ENCODE data around the gene C16orf96. TPM values are rescaled to one million over a fixed set of nuclear protein-coding genes. Genes with fewer than 3 reads are reported as not detected.
A peak's percentile ranks its signal among the peaks of the same experiment; 100 is the strongest.

Gene C16orf96
- total RNA-seq, 1 donor from 2014 or later = 0.52 TPM

- Histone ChIP-seq H3K4me3 (ENCODE audit: low read length in 3 of 3) (no peak overlapping the region), H3K36me3 (ENCODE audit: control insufficient read depth in 3 of 3, insufficient read depth in 3 of 3, low read length in 3 of 3) (no peaks in the 10 kb centered on the region), H3K9me3 (ENCODE audit: control insufficient read depth in 3 of 3, low read length in 3 of 3) (no peaks in the 10 kb centered on the region), H3K4me1 (ENCODE audit: control insufficient read depth in 3 of 3, insufficient read depth in 3 of 3, low read length in 3 of 3) (no peaks in the 10 kb centered on the region), H3K27ac (ENCODE audit: low read depth, low read length) (no peak overlapping the region), H3K27me3 (ENCODE audit: control insufficient read depth in 3 of 3, insufficient read depth in 3 of 3, low read length in 3 of 3) (peaks cover 10 to 46% (median 23%) of the 10 kb centered on the region in 3 donors), H3K9ac (ENCODE audit: low read depth in 1 of 3, low read length in 3 of 3) (no peak overlapping the region)
Measured at GRCh38 chr16:4594433-4595410, 38.6 kb downstream of the C16orf96 start.

GRCh38 chr16:4597174-4597573 lies 41.0 kb downstream of the C16orf96 start:
- H3K4me3 ChIP-seq (ENCODE audit: low read length in 3 of 3) = no peak overlapping the region
- no peak overlapping the region for H3K9ac ChIP-seq (ENCODE audit: low read depth in 1 of 3, low read length in 3 of 3)
- H3K27ac ChIP-seq (ENCODE audit: low read depth, low read length) = no peak overlapping the region
- H3K9me3 ChIP-seq (ENCODE audit: control insufficient read depth in 3 of 3, low read length in 3 of 3) = no peaks in the 10 kb centered on the region
- peaks cover 20 to 58% (median 32%) of the 10 kb centered on the region in 3 donors for H3K27me3 ChIP-seq (ENCODE audit: control insufficient read depth in 3 of 3, insufficient read depth in 3 of 3, low read length in 3 of 3)
- H3K36me3 ChIP-seq (ENCODE audit: control insufficient read depth in 3 of 3, insufficient read depth in 3 of 3, low read length in 3 of 3) = no peaks in the 10 kb centered on the region
- H3K4me1 ChIP-seq (ENCODE audit: control insufficient read depth in 3 of 3, insufficient read depth in 3 of 3, low read length in 3 of 3) = peaks cover 6 to 10% (median 6%) of the 10 kb centered on the region in 3 donors

GRCh38 chr16:4599037-4599436 lies 42.9 kb downstream of the C16orf96 start:
- peaks cover 24 to 53% (median 35%) of the 10 kb centered on the region in 3 donors for H3K27me3 ChIP-seq (ENCODE audit: control insufficient read depth in 3 of 3, insufficient read depth in 3 of 3, low read length in 3 of 3)
- no peaks in the 10 kb centered on the region for H3K9me3 ChIP-seq (ENCODE audit: control insufficient read depth in 3 of 3, low read length in 3 of 3)
- H3K4me1 ChIP-seq (ENCODE audit: control insufficient read depth in 3 of 3, insufficient read depth in 3 of 3, low read length in 3 of 3) = peaks cover 6 to 10% (median 6%) of the 10 kb centered on the region in 3 donors
- no peak overlapping the region for H3K4me3 ChIP-seq (ENCODE audit: low read length in 3 of 3)
- no peak overlapping the region for H3K9ac ChIP-seq (ENCODE audit: low read depth in 1 of 3, low read length in 3 of 3)
- no peak overlapping the region for H3K27ac ChIP-seq (ENCODE audit: low read depth, low read length)
- H3K36me3 ChIP-seq (ENCODE audit: control insufficient read depth in 3 of 3, insufficient read depth in 3 of 3, low read length in 3 of 3) = no peaks in the 10 kb centered on the region

GRCh38 chr16:4599545-4599944 lies 43.4 kb downstream of the C16orf96 start:
- peaks cover 6 to 11% (median 6%) of the 10 kb centered on the region in 3 donors for H3K4me1 ChIP-seq (ENCODE audit: control insufficient read depth in 3 of 3, insufficient read depth in 3 of 3, low read length in 3 of 3)
- no peak overlapping the region for H3K9ac ChIP-seq (ENCODE audit: low read depth in 1 of 3, low read length in 3 of 3)
- no peaks in the 10 kb centered on the region for H3K36me3 ChIP-seq (ENCODE audit: control insufficient read depth in 3 of 3, insufficient read depth in 3 of 3, low read length in 3 of 3)
- no peak overlapping the region for H3K27ac ChIP-seq (ENCODE audit: low read depth, low read length)
- no peak overlapping the region for H3K4me3 ChIP-seq (ENCODE audit: low read length in 3 of 3)
- H3K9me3 ChIP-seq (ENCODE audit: control insufficient read depth in 3 of 3, low read length in 3 of 3) = no peaks in the 10 kb centered on the region
- peaks cover 24 to 49% (median 34%) of the 10 kb centered on the region in 3 donors for H3K27me3 ChIP-seq (ENCODE audit: control insufficient read depth in 3 of 3, insufficient read depth in 3 of 3, low read length in 3 of 3)

GRCh38 chr16:4601036-4601863 lies 45.1 kb downstream of the C16orf96 start:
- Histone ChIP-seq H3K4me1 (ENCODE audit: control insufficient read depth in 3 of 3, insufficient read depth in 3 of 3, low read length in 3 of 3) (peaks cover 6 to 13% (median 6%) of the 10 kb centered on the region in 3 donors), H3K4me3 (ENCODE audit: low read length in 3 of 3) (peak overlapping the region in 2 of 3 donors; percentile 22 to 23), H3K9ac (ENCODE audit: low read depth in 1 of 3, low read length in 3 of 3) (peak overlapping the region in 2 of 3 donors; percentile 25 to 45), H3K9me3 (ENCODE audit: control insufficient read depth in 3 of 3, low read length in 3 of 3) (no peaks in the 10 kb centered on the region), H3K27me3 (ENCODE audit: control insufficient read depth in 3 of 3, insufficient read depth in 3 of 3, low read length in 3 of 3) (peaks cover 24 to 38% (median 27%) of the 10 kb centered on the region in 3 donors), H3K27ac (ENCODE audit: low read depth, low read length) (no peak overlapping the region), H3K36me3 (ENCODE audit: control insufficient read depth in 3 of 3, insufficient read depth in 3 of 3, low read length in 3 of 3) (no peaks in the 10 kb centered on the region)

- no peak overlapping the region for H3K27ac ChIP-seq (ENCODE audit: low read depth, low read length)
- no peaks in the 10 kb centered on the region for H3K36me3 ChIP-seq (ENCODE audit: control insufficient read depth in 3 of 3, insufficient read depth in 3 of 3, low read length in 3 of 3)
- H3K4me1 ChIP-seq (ENCODE audit: control insufficient read depth in 3 of 3, insufficient read depth in 3 of 3, low read length in 3 of 3) = peaks cover 6 to 13% (median 6%) of the 10 kb centered on the region in 3 donors
- H3K9me3 ChIP-seq (ENCODE audit: control insufficient read depth in 3 of 3, low read length in 3 of 3) = no peaks in the 10 kb centered on the region
- peaks cover 24 to 34% (median 27%) of the 10 kb centered on the region in 3 donors for H3K27me3 ChIP-seq (ENCODE audit: control insufficient read depth in 3 of 3, insufficient read depth in 3 of 3, low read length in 3 of 3)
- peak overlapping the region in 1 of 3 donors; percentile 45 for H3K9ac ChIP-seq (ENCODE audit: low read depth in 1 of 3, low read length in 3 of 3)
- no peak overlapping the region for H3K4me3 ChIP-seq (ENCODE audit: low read length in 3 of 3)
Measured at GRCh38 chr16:4601864-4602186, 45.7 kb downstream of the C16orf96 start.

GRCh38 chr16:4602331-4602730 lies 46.2 kb downstream of the C16orf96 start:
- Histone ChIP-seq H3K4me1 (ENCODE audit: control insufficient read depth in 3 of 3, insufficient read depth in 3 of 3, low read length in 3 of 3) (peaks cover 6 to 13% (median 6%) of the 10 kb centered on the region in 3 donors), H3K9ac (ENCODE audit: low read depth in 1 of 3, low read length in 3 of 3) (no peak overlapping the region), H3K27ac (ENCODE audit: low read depth, low read length) (no peak overlapping the region), H3K36me3 (ENCODE audit: control insufficient read depth in 3 of 3, insufficient read depth in 3 of 3, low read length in 3 of 3) (peaks cover 0 to under 1% (median 0%) of the 10 kb centered on the region in 3 donors), H3K4me3 (ENCODE audit: low read length in 3 of 3) (no peak overlapping the region), H3K27me3 (ENCODE audit: control insufficient read depth in 3 of 3, insufficient read depth in 3 of 3, low read length in 3 of 3) (peaks cover 20 to 29% (median 23%) of the 10 kb centered on the region in 3 donors), H3K9me3 (ENCODE audit: control insufficient read depth in 3 of 3, low read length in 3 of 3) (no peaks in the 10 kb centered on the region)

GRCh38 chr16:4603624-4604170 lies 47.6 kb downstream of the C16orf96 start:
- H3K9me3 ChIP-seq (ENCODE audit: control insufficient read depth in 3 of 3, low read length in 3 of 3) = no peaks in the 10 kb centered on the region
- peaks cover 19 to 29% (median 21%) of the 10 kb centered on the region in 3 donors for H3K27me3 ChIP-seq (ENCODE audit: control insufficient read depth in 3 of 3, insufficient read depth in 3 of 3, low read length in 3 of 3)
- H3K27ac ChIP-seq (ENCODE audit: low read depth, low read length) = no peak overlapping the region
- no peak overlapping the region for H3K9ac ChIP-seq (ENCODE audit: low read depth in 1 of 3, low read length in 3 of 3)
- H3K4me3 ChIP-seq (ENCODE audit: low read length in 3 of 3) = no peak overlapping the region
- H3K36me3 ChIP-seq (ENCODE audit: control insufficient read depth in 3 of 3, insufficient read depth in 3 of 3, low read length in 3 of 3) = peaks cover 7 to 14% (median 12%) of the 10 kb centered on the region in 3 donors
- peaks cover 6 to 13% (median 6%) of the 10 kb centered on the region in 3 donors for H3K4me1 ChIP-seq (ENCODE audit: control insufficient read depth in 3 of 3, insufficient read depth in 3 of 3, low read length in 3 of 3)

GRCh38 chr16:4604401-4604800 lies 48.3 kb downstream of the C16orf96 start:
- no peak overlapping the region for H3K27ac ChIP-seq (ENCODE audit: low read depth, low read length)
- H3K4me3 ChIP-seq (ENCODE audit: low read length in 3 of 3) = no peak overlapping the region
- H3K4me1 ChIP-seq (ENCODE audit: control insufficient read depth in 3 of 3, insufficient read depth in 3 of 3, low read length in 3 of 3) = peaks cover 6 to 13% (median 6%) of the 10 kb centered on the region in 3 donors
- peaks cover 15 to 24% (median 15%) of the 10 kb centered on the region in 3 donors for H3K27me3 ChIP-seq (ENCODE audit: control insufficient read depth in 3 of 3, insufficient read depth in 3 of 3, low read length in 3 of 3)
- no peaks in the 10 kb centered on the region for H3K9me3 ChIP-seq (ENCODE audit: control insufficient read depth in 3 of 3, low read length in 3 of 3)
- H3K9ac ChIP-seq (ENCODE audit: low read depth in 1 of 3, low read length in 3 of 3) = peak overlapping the region in 1 of 3 donors; percentile 25
- H3K36me3 ChIP-seq (ENCODE audit: control insufficient read depth in 3 of 3, insufficient read depth in 3 of 3, low read length in 3 of 3) = peaks cover 7 to 15% (median 15%) of the 10 kb centered on the region in 3 donors

Data from skeletal muscle tissue (tissue), 4 donors.